Measurements from ENCODE around the gene EEF1AKMT3.

Gene EEF1AKMT3

GRCh38 chr12:57781244-57781643 lies 8.8 kb downstream of the EEF1AKMT3 start:
- TF ChIP-seq CTCF (IDR thresholded peaks at IDR 0.05) = no peak

GRCh38 chr12:57781801-57782200 lies 9.4 kb downstream of the EEF1AKMT3 start:
- no peak for TF ChIP-seq CTCF (IDR thresholded peaks at IDR 0.05)

GRCh38 chr12:57782243-57782607 lies 9.8 kb downstream of the EEF1AKMT3 start:
- TF ChIP-seq CTCF (IDR thresholded peaks at IDR 0.05) = no peak

GRCh38 chr12:57782608-57783465 lies 10.4 kb downstream of the EEF1AKMT3 start, which contains the start of gene TSFM:
TSS of gene TSFM (plus strand) at chr12:57782787. CDS start at chr12:57782802, 15 bp downstream.
- TF ChIP-seq CTCF (IDR thresholded peaks at IDR 0.05) = peak; percentile 91

GRCh38 chr12:57783466-57783801 lies 11.0 kb downstream of the EEF1AKMT3 start:
- TF ChIP-seq CTCF (IDR thresholded peaks at IDR 0.05) = no peak

- no peak for TF ChIP-seq CTCF (IDR thresholded peaks at IDR 0.05)
Measured at GRCh38 chr12:57783861-57784260, 11.4 kb downstream of the EEF1AKMT3 start.

GRCh38 chr12:57793920-57794319 lies 21.5 kb downstream of the EEF1AKMT3 start:
- TF ChIP-seq CTCF (IDR thresholded peaks at IDR 0.05) = no peak
